Measurements from ENCODE around the gene SUCO. TPM values are rescaled to one million over a fixed set of nuclear protein-coding genes. Genes with fewer than 3 reads are reported as not detected.

Gene SUCO
- total RNA-seq, 1 donor from 2014 or later, result 48.1 TPM

DNA sequence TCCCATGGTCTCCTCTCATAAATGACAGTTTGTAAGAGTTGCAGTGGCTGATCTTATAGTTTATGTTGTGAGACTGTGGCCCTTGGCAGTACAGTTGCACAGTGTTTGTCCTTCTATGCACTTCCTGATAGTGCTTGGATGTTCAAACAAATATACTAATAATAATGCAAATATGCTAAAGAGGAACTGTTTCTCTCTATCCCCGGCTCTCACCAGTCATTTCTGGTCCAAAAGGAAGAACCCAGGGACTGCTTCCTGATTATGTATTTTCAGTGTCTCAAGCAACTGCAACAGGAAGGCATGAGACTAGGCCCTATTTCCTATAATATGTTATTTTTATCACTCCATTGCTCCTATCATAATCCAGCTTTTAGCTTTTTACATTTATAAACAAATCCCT, 17.0 kb upstream of the SUCO start:
- intact Hi-C loops (cut with micrococcal nuclease), result no loop called here

GRCh38 chr1:172517081-172517480, 15.9 kb upstream of the SUCO start:
- intact Hi-C loops (cut with micrococcal nuclease), result no loop called here

GRCh38 chr1:172517545-172517944, 15.4 kb upstream of the SUCO start:
- intact Hi-C loops (cut with micrococcal nuclease), result no loop called here

- intact Hi-C loops (cut with micrococcal nuclease), result no loop called here
Observed at GRCh38 chr1:172529304-172529703, 3.6 kb upstream of the SUCO start.

GRCh38 chr1:172530000-172530399, 3.0 kb upstream of the SUCO start:
- intact Hi-C loops (cut with micrococcal nuclease), result loop anchor here (5.0 kb wide), 2 partner anchors 258 to 1998 kb away; partner anchors contain the start of gene GORAB

DNA sequence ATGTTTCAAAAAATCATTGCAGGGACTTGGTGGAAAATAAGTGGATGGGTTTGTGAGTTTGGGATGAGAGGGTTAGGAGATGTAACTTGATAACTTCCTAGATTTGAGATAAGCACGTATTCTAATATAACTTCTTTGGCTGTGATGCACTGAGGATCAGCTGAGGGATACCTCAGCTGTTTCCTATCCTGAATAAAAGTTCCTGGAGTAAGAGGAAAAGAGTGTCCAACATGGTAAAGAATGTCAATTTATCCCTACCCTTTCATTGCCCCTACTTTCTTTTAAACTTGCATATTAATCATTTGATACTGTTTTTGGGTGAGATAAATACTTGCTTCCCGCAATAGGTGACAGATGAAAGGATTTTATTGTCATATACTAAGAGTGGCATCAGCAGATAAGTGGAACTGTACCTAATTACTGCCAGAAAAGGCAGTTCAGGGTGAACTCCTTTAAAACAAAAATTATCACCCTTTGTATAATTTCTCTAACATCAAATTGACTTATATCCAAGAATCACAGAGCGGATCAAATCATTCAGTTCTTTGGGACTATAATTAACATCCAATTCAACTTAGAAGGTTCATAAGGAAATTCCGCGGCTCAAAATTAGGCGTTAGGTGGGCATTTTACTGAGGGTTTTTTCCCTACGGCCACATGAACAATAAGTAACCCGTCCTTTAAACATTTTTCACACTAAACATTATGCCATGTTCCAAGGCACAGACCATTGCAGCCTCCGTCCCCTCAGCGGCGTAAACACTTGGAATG, 1.4 kb upstream of the SUCO start:
- intact Hi-C loops (cut with micrococcal nuclease), result loop anchor here (1.0 to 5.0 kb wide), 19 partner anchors 81 to 1999 kb away; partner anchors contain the start of genes CENPL, DARS2, DNM3 and GORAB

DNA sequence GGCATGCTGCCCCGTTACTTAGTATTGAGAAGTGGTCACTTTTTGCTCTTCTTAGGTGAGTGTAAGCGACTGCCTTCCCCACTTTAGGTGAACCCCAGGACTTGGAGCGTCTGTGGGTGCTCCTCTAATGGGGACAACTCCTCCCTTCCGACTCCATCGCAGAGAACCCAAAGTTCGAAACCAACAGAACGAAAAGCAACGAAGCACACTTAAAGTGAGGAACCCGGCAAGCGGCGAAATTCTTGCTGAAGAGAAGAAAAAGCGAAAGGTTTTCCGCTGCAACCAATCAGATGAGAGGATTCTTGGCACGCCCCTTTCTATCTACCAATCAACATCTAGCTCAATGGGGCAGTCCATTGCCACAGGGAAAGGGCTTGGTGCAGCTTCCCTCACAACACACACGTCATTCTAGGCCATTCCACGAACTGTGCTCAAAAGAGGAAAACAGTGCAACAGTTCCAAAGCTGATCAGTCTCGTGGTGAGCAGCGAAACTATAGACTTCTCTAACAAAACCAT, 709 bp upstream of the SUCO start:
- intact Hi-C loops (cut with micrococcal nuclease), result loop anchor here (1.0 to 5.0 kb wide), 19 partner anchors 82 to 2000 kb away; partner anchors contain the start of genes CENPL, DARS2, DNM3 and GORAB

DNA sequence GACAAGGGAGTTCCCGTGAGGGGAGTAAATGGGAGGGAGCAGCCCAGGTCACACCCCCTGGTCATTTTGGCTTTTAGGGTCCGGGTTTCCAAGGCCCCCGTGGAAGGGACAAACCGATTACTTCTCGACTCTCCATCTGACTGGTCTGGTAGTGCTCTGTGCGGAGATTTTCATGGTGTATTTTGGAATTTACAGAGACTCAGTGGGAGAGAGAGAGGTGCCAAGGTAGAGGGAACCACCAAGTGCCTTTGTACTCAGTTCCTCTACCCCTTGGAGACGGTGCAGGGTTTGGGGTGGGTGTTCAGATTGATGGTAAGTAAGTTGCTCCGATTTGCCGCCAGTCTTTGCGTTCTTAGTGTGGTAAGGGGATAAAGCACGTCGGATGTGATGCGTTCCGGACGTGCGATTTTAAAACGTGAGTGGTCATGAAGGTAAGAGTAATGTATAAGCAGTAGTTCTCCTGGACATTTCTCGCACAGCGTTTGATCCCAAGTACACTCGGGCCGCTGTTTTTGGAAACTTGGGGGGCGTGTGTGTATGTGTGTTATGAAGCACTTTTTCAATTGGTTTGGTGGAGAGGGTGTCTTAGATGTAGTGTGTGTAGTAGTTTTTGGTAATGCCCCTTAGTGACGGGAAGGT, 682 bp downstream of the SUCO start:
- intact Hi-C loops (cut with micrococcal nuclease), result loop anchor here (1.0 to 5.0 kb wide), 9 partner anchors 11 to 2001 kb away; partner anchors contain the start of genes GORAB, KLHL20 and PIGC

DNA sequence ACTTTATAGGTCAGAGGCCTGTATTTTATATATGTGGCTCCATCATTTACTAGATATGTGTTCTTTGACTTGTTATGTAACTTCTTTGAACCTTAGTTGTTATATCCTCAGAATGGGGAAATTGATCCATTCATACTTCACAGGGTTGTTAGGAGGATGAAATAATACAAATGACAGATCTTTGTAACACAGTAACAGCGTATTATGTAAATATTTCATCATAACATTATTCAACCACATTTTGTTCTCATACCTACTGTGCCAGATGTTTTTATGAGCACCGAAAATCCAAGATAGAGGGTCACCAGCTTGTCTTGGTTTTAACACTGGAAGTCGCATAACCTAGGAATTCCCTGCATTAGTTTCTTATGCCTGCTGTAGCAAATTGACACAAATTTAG, 3.3 kb downstream of the SUCO start:
- intact Hi-C loops (cut with micrococcal nuclease), result no loop called here

DNA sequence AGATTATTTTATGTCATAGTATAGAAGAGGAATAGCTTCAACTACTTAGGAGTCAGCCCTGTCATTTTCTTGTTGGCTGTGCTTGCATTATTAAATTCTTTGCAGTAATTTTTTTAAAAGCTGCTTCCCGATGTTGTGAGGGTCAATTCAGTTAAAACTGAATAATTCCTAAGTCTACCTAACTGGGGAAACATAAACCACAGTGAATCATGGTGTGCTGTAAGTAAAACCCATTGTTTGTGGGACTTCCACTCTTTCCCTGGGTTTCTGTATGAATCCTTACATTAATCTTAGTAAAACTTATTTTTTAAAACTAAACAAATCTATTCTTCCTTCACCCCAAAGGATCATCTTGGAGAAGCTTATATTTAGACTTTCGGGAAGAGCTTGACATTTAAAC, 4.4 kb downstream of the SUCO start:
- intact Hi-C loops (cut with micrococcal nuclease), result no loop called here

DNA sequence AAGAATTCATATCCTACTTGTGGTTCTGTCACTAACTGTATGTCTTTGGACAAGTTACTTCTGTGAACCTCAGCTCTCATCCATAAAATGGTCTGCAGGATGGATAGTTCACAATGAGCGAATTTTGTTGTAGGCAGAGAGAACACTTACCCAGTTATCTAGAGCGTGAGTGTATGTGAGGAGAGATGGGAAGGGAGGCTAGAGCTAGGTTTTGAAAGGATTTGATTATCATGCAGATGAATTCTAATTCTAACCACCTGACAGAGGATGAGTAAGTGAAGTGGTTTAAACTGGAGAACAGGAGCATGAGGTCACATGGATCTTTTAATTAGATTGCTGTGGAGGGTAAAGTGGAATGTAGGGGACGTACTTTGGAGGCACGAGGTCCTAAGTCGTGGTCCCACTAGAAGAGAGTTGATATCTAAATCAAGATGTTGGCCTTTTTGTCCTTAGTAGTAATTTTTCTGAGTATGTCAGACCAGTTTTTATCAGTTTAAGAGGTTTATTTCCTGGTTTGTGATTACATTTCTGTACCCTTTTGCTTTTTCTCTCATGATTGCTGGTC, 5.0 kb downstream of the SUCO start:
- intact Hi-C loops (cut with micrococcal nuclease), result no loop called here

DNA sequence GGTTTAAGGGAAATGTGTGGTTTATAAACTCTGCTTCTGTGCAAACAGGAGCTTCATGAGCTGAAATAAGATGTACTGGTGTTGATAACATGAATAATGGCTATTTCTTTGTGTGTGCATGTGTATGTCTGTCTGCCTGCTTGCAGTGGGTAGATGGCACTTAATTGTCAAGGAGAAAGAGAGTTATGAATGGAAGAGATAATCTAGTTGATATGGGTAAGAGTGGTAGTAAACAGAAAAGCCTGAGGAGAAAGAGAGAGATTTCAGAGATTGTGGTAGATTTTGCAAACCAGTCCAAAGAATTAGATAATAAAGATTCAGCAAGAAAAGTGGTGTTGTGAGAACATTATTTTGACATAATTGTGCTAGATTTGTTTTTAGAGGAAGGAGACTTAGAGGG, 7.7 kb downstream of the SUCO start:
- intact Hi-C loops (cut with micrococcal nuclease), result no loop called here

DNA sequence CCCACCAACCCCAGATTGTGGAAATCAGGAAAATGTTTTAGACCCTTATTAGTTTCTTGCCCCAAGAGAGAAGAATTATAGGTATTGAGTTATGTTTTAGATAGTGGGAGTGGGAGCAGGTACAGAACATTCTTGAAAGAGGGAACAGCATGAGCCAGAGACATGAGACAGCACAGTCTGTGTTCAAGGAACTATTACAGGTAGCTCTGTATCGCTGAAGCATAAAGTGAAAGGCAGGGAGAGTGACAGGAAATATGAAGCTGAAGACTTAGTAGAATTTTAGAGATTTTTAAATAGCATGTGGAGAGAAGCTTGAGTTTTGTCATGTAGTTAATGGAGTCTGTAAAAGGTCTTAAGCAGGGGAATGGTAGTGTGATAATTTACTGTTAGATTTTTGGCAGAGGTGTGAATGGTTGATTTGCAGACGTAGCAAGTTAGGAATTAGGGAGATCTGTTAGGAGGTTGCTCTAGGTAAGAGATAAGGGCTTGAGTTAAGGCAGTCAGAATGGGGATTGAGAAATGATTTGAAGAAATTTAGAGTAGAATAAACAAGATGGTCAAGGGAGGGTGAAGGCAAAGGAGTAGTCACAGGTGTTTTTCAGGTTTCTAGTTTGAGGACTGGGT, 11.6 kb downstream of the SUCO start:
- intact Hi-C loops (cut with micrococcal nuclease), result loop anchor here (1.0 kb wide), 1 partner anchor 10 kb away; no protein-coding TSS in a partner anchor

- intact Hi-C loops (cut with micrococcal nuclease), result no loop called here
Observed at GRCh38 chr1:172545396-172546004, 12.6 kb downstream of the SUCO start.

GRCh38 chr1:172547071-172547470, 14.1 kb downstream of the SUCO start:
- intact Hi-C loops (cut with micrococcal nuclease), result no loop called here

DNA sequence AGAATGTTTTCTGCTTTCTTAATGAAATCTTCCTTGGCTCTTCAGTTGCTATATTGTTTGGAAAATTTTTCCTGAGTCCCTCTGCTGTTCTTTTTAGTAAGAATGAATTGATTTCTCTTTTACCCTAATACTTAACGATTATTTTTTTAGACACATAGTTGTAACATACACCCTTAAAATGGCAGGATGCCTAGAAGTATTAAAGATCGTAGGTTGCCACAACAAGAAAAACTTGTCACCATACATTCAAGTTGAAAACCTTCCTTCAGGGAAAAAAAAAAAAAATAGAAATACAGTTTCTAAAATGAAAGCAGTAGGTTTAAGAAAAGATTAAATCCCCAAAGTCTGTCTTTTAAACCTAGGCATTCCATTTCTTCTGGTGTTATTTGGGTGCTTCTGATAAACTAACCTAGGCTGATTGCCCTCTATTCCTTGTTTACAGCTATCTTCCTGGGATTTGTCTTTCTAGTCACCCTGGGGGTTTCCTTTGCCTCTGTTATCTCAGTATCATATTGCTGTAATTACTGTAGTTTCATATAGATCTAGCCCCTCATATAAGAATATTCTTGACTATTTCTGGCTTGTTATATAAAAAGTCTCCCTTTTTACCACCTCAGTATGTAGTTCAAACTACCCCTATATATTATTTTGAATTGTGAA, 16.8 kb downstream of the SUCO start:
- intact Hi-C loops (cut with micrococcal nuclease), result no loop called here

GRCh38 chr1:172551279-172551678, 18.3 kb downstream of the SUCO start:
- intact Hi-C loops (cut with micrococcal nuclease), result no loop called here

DNA sequence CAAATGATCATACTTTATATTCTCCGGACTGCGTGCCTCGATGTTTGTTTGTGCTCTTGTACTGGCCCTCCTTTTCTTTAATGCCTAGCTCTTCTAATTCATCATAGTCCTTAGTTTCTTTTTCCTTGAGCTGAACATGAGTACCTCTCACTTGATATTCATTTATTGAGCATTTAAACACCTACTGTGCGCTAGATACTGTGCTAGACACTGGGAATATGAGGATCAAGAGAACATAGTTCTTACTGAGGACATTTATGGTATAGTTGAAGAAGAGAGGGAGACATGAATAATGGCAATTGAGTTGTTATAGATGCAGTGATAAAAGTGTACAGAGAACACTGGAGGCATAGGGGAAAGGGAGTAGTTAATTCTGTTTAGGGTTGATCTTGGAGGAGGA, 22.0 kb downstream of the SUCO start:
- intact Hi-C loops (cut with micrococcal nuclease), result no loop called here

DNA sequence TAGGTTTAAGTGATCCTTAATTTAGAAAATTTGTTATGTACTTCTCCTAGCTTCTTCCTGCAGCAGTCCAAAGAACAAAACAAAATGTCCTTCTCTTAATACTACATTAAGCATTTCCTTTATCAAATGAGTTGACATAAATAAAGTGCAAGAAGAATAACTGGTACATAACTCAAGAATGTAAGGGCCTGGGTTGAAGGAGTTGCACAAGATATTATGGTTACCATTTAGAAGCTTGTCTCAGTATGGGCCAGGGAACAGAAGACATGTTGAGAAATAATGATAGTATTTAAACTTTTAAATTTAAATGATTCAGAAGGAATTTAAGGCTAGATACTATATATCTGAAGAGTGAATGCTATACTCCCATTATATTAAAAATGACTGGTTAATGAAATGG, 23.5 kb downstream of the SUCO start:
- intact Hi-C loops (cut with micrococcal nuclease), result no loop called here

DNA sequence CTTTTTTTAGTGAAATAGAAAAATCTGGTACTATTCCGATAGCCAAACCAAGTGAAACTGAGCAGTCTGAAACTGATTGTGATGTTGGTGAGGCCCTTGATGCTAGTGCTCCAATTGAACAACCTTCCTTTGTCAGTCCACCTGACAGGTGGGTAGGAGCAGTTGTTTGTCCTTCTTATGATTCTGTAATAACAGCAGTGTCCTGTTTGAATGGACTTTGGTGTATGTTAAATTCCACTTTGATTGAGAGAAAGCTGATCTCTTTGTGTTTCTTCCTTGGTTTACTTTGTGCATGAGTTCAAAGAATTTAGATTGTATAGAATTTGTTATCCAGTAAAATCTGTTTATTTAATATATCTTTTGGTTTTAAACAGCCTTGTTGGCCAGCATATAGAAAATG, 24.3 kb downstream of the SUCO start:
- intact Hi-C loops (cut with micrococcal nuclease), result no loop called here

Data from T-helper 1 cell treated with Interleukin-12 subunit alpha and Interleukin-12 subunit beta and Interleukin-4 antibody, amounts not matched to agents 30 ng/mL and 1 ng/mL, for 36 hours (primary cell).